ENCODE data around the gene KRT79.

KRT79 gene

GRCh38 chr12:52788876-52789636 is 45.1 kb downstream of the KRT79 start:
- DNase-seq, result no peak

- DNase-seq, result no peak
Measured at GRCh38 chr12:52788192-52788875, 45.8 kb downstream of the KRT79 start.

- no peak for DNase-seq
Measured at GRCh38 chr12:52787324-52788191, 46.6 kb downstream of the KRT79 start.

GRCh38 chr12:52784909-52785308 is 49.2 kb downstream of the KRT79 start:
- no peak for DNase-seq

- no peak for DNase-seq
Measured at GRCh38 chr12:52783563-52784316, 50.4 kb downstream of the KRT79 start.

- DNase-seq, result no peak
Measured at GRCh38 chr12:52782502-52782901, 51.6 kb downstream of the KRT79 start.

- DNase-seq, result no peak
Measured at GRCh38 chr12:52781399-52782082, 52.6 kb downstream of the KRT79 start.

GRCh38 chr12:52779914-52780313 is 54.2 kb downstream of the KRT79 start:
- DNase-seq, result no peak

- DNase-seq, result no peak
Measured at GRCh38 chr12:52778833-52779232, 55.3 kb downstream of the KRT79 start.

GRCh38 chr12:52777566-52777965 is 56.5 kb downstream of the KRT79 start:
- no peak for DNase-seq

GRCh38 chr12:52776913-52777395 is 57.2 kb downstream of the KRT79 start, which contains the start of gene KRT76:
KRT76 (minus strand) TSS chr12:52777345; CDS start chr12:52777291, 54 bp downstream.
- no peak for DNase-seq

GRCh38 chr12:52776435-52776834 is 57.7 kb downstream of the KRT79 start:
- no peak for DNase-seq

- no peak for DNase-seq
Measured at GRCh38 chr12:52774629-52775250, 59.4 kb downstream of the KRT79 start.

- DNase-seq, result no peak
Measured at GRCh38 chr12:52772772-52773171, 61.3 kb downstream of the KRT79 start.

GRCh38 chr12:52772188-52772587 is 61.9 kb downstream of the KRT79 start:
- no peak for DNase-seq

GRCh38 chr12:52771505-52771904 is 62.6 kb downstream of the KRT79 start:
- no peak for DNase-seq
